Endothelial cell of coronary artery (primary cell): Measurements from ENCODE around the gene SLC6A19. TPM values are rescaled to one million over a fixed set of nuclear protein-coding genes. Genes with fewer than 3 reads are reported as not detected.

ENCODE experiments used
- total RNA-seq: library from RNA; depleted of rRNA; stranded (reverse); fragments of >200 nt; gene quantifications from 2 replicates; pipeline ENCODE4 v1.2.3, GENCODE V29; 2014

Gene SLC6A19
- not detected in 2 replicates for total RNA-seq

GRCh38 chr5:1201327-1202025 is at the start of gene SLC6A19:
Gene SLC6A19 (plus strand): TSS chr5:1201595. CDS start chr5:1201651, 56 bp downstream.

GRCh38 chr5:1225081-1225480 is 23.7 kb downstream of the SLC6A19 start, which contains the start of gene SLC6A18:
Gene SLC6A18 (plus strand): TSS chr5:1225381. CDS start chr5:1225478, 97 bp downstream.

Other genes starting within 250 kb of the SLC6A19 start
- gene NKD2, start 192.8 kb upstream of the SLC6A19 start, total RNA-seq, result not detected in 2 replicates
- 22.4 and 27.9 TPM in 2 replicates for gene SLC12A7, start 89.5 kb upstream of the SLC6A19 start, total RNA-seq
- gene SLC6A18, start 23.8 kb downstream of the SLC6A19 start, total RNA-seq, result not detected in 2 replicates
- gene TERT, start 93.5 kb downstream of the SLC6A19 start, total RNA-seq, result not detected in 2 replicates
- gene CLPTM1L, start 143.5 kb downstream of the SLC6A19 start, total RNA-seq, result 305 and 379 TPM in 2 replicates
- not detected in 2 replicates for gene SLC6A3, start 243.8 kb downstream of the SLC6A19 start, total RNA-seq